Activated CD4-positive, alpha-beta T cell treated with anti-CD3 and anti-CD28 coated beads for 24 hours (primary cell): Measurements from ENCODE around the gene OR2G6.
"Not testable (repeated sequence)": the region's sequence is repeated elsewhere in the genome, so short reads cannot be mapped to it uniquely, and the experiment has no call there.

Experiments used
- DNase-seq, 2 donors: peaks; one replicate each; pipeline ENCODE4 v3.0.0-alpha.2; 2020; ENCODE audit warnings: low read depth in 2 of 2

OR2G6 gene

GRCh38 chr1:248507773-248508172 is at the start of gene OR2G6:
Gene OR2G6, plus strand, starts transcription at chr1:248508073. Its CDS starts 13,574 bp downstream, at chr1:248521647.
- not testable (repeated sequence) for DNase-seq

GRCh38 chr1:248459117-248459516 is 48.8 kb upstream of the OR2G6 start:
- not testable (repeated sequence) for DNase-seq

- DNase-seq, result no peak
These were observed 36.7 kb upstream of the OR2G6 start for GRCh38 chr1:248471154-248471553.

GRCh38 chr1:248472111-248472510 is 35.8 kb upstream of the OR2G6 start:
- not testable (repeated sequence) for DNase-seq

GRCh38 chr1:248473051-248473450 is 34.8 kb upstream of the OR2G6 start, which contains the start of gene OR2T3:
Gene OR2T3, plus strand, starts transcription at chr1:248473351. Its CDS starts 0 bp downstream, at chr1:248473351.
- not testable (repeated sequence) for DNase-seq

GRCh38 chr1:248475660-248476059 is 32.2 kb upstream of the OR2G6 start:
- DNase-seq, result not testable (repeated sequence)

- not testable (repeated sequence) for DNase-seq
These were observed 25.9 kb upstream of the OR2G6 start for GRCh38 chr1:248481686-248482579.

GRCh38 chr1:248488289-248488688 is 19.6 kb upstream of the OR2G6 start, which contains the start of gene OR2T5:
Gene OR2T5, plus strand, starts transcription at chr1:248488589. Its CDS starts 0 bp downstream, at chr1:248488589.
- DNase-seq, result not testable (repeated sequence)

- not testable (repeated sequence) for DNase-seq
These were observed 11.2 kb upstream of the OR2G6 start for GRCh38 chr1:248496661-248497060.

- DNase-seq, result not testable (repeated sequence)
These were observed 7.4 kb upstream of the OR2G6 start for GRCh38 chr1:248500305-248501035.

- not testable (repeated sequence) for DNase-seq
These were observed 2.3 kb downstream of the OR2G6 start for GRCh38 chr1:248510217-248510616.

GRCh38 chr1:248521856-248522255 is 14.0 kb downstream of the OR2G6 start:
- DNase-seq, result no peak

- DNase-seq, result not testable (repeated sequence)
These were observed 29.6 kb downstream of the OR2G6 start for GRCh38 chr1:248537449-248537848.

- DNase-seq, result not testable (repeated sequence)
These were observed 39.5 kb downstream of the OR2G6 start for GRCh38 chr1:248547383-248547782.

GRCh38 chr1:248551027-248551426 is 43.2 kb downstream of the OR2G6 start:
- not testable (repeated sequence) for DNase-seq

- DNase-seq, result not testable (repeated sequence)
These were observed 54.8 kb downstream of the OR2G6 start, which contains the start of gene OR2T29 for GRCh38 chr1:248562672-248563071. Gene OR2T29, minus strand, starts transcription at chr1:248562772. Its CDS starts 3,281 bp downstream, at chr1:248559491.

GRCh38 chr1:248565530-248566373 is 57.9 kb downstream of the OR2G6 start:
- DNase-seq, result not testable (repeated sequence)

- DNase-seq, result not testable (repeated sequence)
These were observed 61.2 kb downstream of the OR2G6 start for GRCh38 chr1:248569049-248569448.

- DNase-seq, result not testable (repeated sequence)
These were observed 62.9 kb downstream of the OR2G6 start for GRCh38 chr1:248570811-248571210.

GRCh38 chr1:248572049-248572448 is 64.2 kb downstream of the OR2G6 start:
- DNase-seq, result not testable (repeated sequence)

- DNase-seq, result not testable (repeated sequence)
These were observed 66.0 kb downstream of the OR2G6 start for GRCh38 chr1:248573856-248574255.
